Measurements from ENCODE around the gene ADIPOR2.

GRCh38 chr12:1781772-1782171 is 90.9 kb downstream of the ADIPOR2 start:
- TF ChIP-seq CTCF (IDR thresholded peaks at IDR 0.05) = no peak
- TF ChIP-seq POLR2A (IDR thresholded peaks at IDR 0.05) = no peak

All from testis (tissue), 2 donors.